ENCODE results near the gene CCDC121.

The CCDC121 gene, protein sequence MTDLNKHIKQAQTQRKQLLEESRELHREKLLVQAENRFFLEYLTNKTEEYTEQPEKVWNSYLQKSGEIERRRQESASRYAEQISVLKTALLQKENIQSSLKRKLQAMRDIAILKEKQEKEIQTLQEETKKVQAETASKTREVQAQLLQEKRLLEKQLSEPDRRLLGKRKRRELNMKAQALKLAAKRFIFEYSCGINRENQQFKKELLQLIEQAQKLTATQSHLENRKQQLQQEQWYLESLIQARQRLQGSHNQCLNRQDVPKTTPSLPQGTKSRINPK

DNA sequence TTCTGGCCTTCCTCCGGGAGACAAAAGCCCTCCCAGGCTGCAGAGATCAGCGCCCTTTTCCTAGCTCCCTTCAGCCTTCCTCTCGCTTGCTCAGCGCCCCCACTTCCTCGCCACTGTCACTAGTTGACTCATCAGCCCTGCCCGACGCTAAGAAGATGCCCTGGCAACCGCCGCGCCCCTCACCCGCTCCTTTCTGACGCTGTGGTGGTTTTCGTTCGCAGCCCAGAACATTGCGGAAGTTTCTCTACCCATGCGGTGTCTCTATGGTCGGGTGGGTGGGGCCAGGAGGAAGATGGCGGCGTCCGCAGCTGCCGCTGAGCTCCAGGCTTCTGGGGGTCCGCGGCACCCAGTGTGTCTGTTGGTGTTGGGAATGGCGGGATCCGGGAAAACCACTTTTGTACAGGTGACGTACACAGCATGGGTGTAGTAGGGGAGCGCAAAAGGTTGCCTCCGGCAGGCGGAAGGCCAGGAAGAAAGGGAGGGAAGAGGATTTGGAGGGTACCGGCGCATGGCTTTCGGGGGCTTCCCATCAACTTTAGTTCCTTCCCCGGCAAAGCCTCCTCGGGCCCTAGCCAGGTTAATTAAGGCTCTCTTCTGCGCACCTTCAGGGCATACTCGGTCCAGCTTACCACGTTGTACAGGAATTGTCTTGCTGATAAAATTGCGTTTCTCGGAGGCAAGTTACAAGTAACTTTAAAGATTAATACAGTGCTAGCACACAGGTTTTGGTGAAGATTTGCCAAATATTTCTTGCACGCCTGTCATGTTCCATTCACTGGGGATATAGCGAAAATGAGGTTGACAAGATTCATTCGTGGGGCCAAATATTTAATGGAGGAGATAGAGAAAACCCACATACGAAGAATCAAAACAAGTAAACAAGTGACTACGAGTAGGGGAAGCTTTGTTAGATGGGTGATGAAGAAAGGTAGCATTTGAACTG is at the start of gene CCDC121, which contains the start of gene GPN1:
TSS of gene CCDC121 (minus strand) at position 246 of the 943 bp plus-strand sequence. CDS start 1,213 bp downstream, outside the sequence.
TSS of gene GPN1 (plus strand) at position 284 of the 943 bp plus-strand sequence. CDS start at position 293, 9 bp downstream.
- peak; percentile 98 for DNase-seq

DNA sequence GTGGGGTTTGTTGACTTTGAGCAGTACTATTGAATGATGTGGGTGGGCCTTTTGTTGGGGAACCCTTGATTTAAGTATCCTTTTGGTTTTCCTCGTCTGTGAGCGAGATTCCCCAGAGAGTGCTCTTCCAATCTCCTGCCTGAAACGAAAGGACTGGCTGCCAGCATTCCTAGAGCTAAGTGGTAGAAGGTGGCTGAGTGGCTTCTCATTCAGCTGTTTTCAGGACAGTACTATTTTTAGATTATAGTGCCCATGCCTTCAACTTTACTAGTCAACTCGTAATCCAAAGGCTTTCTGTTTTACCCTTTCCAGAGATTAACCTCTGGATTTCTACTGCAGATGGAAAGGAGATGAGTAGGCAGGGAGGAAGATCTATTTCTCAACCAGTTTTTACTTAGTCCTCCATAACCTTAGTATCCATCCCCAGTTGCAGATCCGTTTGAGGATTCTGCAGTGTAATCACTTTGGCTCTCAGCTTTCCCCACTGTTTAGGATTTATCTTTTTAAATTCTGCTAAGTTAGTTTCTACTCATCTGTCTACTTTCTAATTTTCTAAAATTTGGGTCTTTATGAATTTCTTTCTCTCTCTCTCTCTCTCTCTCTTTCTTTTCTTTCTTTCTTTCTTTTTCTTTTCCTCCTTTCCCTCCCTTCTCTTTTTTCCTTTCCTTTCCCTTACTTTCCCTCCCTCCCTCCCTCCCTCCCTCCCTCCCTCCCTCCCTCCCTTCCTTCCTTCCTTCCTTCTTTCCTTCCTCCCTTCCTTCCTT is 44.1 kb upstream of the CCDC121 start:
- no peak for DNase-seq

DNA sequence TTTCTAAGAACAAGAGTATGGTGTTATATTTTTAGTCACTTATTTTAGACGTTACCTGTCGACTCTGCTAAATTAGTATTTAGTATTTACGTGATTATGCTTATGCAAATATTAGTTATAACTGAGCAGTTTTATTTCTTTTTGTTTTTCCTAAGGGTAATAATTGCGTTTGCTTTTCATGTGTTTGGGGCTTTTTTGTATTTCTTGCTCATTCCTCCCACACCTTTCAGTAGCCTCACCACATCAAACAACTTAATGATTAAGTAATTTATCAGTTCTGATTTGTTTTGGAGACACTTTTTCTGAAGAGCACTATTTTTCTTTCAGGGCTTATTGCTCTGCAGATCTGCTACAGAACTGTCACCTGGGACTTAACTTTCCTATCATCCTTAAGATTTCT is 42.4 kb upstream of the CCDC121 start:
- DNase-seq: no peak

DNA sequence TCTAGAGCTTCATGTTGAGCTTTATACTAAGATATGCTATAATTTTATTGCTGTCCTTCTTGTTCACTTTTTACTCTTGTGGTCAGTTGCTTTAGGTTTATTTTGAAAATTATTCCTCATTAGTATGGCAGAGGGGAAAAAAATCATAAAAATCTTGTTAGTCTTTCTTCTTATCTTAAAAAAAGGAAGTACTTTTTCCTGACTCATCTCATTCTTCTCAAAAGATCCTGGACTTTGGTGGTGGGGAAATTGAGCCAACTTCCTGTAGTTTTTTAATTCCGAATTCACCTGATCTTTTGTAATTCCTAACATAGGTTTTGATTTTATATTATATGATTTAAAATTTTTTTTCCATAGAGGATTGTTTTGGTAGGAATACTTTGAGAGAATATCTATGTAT is 38.6 kb upstream of the CCDC121 start:
- DNase-seq: no peak

DNA sequence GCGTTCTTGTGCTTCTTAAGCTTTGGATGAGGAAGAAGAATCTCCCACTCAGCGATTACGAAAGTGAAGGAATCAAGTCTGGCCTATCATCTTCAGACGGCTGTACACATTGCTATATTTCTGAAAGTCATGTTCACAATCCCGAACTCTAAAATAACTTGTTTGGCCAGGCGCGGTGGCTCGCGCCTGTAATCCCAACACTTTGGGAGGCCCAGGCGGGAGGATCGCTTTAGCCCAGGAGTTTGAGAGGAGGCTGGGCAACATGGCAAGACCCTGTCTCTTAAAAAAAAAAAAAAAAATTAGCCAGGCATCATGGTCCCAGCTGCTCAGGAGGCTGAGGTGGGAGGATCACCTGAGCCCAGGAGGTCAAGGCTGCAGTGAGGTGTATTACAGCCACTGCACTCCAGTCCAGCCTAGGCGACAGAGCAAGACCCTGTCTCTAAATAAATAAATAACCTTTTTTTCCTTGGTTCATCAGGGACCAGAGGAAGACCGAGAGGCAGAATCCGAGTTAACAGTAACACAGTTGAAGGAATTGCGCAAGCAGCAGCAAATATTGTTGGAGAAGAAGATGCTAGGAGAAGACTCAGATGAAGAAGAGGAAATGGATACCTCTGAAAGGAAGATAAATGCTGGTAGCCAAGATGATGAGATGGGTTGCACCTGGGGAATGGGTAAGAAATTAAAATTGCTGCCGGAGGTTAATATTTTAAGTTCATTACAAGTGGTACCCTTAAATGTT is 36.0 kb upstream of the CCDC121 start:
- DNase-seq: no peak

DNA sequence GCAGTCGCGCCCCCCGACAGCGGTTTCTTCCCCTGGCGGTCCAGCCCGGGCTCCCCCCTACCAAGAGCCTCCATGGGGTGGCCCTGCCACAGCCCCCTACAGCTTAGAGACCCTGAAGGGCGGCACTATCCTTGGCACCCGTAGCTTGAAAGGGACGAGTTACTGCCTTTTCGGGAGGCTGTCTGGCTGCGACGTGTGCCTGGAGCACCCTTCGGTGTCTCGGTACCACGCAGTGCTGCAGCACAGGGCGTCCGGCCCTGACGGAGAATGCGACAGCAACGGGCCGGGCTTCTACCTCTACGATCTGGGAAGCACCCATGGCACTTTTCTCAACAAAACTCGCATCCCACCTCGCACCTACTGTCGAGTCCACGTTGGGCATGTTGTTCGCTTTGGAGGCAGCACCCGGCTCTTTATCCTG is 35.4 kb upstream of the CCDC121 start:
- no peak for DNase-seq

DNA sequence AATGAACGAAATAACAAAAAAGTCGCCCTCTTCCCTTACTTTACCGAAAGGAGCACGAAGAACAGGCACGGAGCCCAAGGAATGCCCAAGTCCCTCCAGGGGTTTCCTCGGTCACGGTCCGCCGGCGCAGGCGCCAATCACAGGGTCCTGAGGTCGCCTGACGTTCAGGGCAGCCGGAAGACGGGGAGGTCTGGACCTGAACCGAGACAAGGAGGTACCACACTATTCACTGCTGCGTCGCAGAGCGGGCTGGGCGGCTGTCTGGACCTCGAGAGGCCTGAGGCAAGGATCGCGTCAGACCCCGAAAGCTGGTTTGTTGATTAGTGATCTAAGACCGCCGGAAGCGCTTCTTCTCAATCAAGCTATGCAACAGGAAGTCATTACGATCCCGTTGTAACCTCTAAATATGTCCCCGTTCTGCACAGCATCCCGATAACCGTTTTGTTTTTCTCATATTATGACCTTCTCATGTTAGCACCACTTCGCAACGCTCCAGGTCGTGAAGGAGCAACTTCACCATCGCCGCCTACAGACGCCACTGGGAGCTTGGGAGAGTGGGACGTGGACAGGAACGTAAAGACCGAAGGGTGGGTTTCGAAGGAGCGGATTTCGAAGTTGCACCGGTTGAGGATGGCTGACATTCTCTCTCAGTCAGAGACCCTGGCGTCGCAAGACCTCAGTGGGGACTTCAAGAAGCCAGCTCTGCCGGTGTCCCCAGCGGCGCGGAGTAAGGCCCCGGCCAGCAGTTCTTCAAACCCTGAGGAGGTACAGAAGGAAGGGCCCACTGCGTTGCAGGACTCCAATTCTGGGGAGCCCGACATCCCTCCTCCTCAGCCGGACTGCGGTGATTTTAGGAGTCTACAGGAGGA is 34.7 kb upstream of the CCDC121 start, which contains the start of the genes SLC4A1AP and SUPT7L:
TSS of gene SLC4A1AP (plus strand) at position 605 of the 869 bp plus-strand sequence. CDS start at position 631, 26 bp downstream.
TSS of gene SUPT7L (minus strand) at position 330 of the 869 bp plus-strand sequence. CDS start 1,422 bp downstream, outside the sequence.
- DNase-seq: peak; percentile 78

DNA sequence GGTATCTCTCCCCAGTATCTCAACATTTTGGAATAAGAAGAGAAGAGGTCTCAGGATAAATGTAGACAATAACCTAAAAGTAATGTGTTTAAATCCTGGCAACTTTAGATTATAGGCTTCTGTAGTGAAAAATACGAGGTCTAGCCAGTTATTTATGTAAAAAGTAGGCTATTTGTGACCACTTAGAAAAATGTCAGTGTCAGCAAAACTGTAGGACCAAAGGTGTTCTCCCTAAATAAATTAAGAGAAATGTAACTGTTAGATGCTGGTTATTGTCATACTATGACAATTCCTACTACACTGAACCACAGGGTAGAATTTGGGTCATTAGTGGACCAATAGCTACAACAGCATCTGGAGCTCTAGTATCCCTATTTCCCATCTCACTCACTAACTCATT is 32.6 kb upstream of the CCDC121 start:
- no peak for DNase-seq

DNA sequence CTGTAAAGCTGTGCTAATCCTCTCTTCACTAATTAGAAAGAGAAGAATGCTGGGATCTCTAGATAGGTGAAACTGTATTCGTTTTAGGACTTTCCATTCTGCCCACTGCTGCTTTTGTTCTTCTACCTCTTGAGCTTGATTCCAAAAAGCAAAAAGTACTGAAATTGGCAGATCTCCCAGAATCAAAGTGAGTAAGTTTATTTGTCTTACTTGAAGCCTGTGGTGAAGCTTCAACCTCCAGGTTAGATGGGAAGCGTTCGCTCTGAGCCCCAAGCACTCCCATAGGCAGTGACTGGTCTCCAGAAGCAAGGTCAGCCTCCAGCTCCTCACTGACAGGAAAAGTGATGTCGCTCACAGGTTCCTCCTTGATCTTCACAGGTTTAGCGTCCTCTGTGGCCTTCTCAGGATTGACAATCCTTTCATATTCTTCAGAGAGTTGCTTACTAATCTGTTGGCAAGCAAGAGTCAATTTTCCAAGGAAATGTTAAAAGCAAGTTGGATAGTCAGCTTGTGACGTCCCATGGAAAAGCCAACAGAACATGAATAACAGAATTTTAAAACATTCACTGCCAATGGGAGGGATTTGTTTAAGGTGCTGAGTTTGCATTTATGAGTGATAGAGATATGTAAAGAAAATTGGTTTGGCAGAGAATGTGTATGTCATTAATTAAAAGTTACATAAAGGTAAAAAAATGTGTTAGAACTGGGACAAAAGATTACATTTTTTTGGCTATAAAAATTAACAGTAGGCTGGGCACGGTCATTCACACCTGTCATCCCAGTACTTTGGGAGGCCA is 26.5 kb upstream of the CCDC121 start:
- no peak for DNase-seq

DNA sequence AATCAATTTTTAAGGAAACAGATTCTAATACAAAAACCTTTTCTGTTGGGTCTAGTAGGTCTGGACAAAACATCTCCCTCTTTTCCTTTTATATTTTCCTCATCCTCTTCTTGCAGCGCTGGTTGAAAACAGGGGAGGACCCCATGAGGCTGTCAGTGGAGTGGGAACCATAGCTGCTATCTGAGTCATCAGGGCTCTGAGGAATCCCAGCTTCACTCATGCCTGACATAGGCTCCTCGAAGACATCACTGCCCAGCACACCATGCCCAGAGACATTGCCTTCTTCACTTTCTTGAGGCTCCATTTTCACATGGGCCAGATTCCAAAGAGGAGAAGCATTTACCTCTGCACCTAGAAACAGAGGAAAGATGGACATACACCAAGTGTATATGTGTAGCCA is 24.6 kb upstream of the CCDC121 start:
- no peak for DNase-seq

DNA sequence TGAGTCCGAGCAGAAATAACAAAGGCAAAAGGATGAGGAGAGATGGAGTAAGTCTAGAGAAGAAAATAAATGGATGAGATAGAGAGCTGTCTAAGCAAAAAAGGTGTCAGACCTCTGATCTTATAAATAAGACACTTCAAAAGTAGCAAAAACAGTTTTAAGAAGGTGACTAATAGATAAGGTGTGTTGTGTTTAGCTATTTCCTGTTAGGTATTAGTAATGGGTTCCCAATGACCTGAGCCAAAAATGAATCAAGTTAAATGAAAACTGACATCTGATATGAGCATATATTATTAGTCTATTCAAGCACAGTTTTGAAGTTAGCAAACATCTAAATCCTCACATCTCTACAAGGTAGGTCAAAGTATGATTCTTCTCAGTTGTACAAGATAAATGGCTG is 24.0 kb upstream of the CCDC121 start:
- no peak for DNase-seq

DNA sequence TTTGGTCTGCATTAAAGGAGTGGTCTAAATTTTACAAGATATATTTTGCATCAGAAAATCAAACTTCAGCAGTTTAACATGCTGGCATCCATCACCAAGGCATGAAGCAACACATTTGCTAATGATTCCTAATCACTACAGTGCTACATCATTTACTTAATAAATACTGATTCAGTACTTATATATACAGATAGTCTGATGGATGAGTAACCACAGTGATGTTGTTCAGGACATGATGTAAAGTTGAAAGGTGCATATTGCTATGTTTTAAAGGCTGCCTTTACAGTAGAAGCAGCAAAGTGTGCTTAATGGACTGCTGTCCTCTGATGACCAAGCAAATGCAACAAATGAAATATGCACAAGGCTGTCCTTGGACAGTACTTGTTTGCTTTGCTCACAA is 23.5 kb upstream of the CCDC121 start:
- DNase-seq: no peak

DNA sequence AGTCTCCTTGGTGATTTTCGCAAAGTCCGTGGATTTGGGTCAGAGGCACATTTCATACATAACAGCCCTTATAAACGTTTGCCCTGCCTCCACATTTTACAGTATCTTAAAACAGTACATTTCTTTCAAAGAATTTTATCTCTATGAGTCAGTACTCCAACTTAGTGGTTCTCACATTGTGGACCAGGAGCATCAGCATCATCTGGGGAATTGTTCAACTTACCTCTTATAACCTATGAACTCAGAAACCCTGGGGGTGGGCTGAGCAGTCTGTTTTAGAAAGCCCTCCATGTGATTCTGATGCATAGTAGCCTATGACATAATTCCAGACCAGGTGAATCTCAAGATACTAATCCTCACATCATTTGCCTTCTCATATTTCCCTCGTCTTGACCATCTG is 22.2 kb upstream of the CCDC121 start:
- DNase-seq: no peak

DNA sequence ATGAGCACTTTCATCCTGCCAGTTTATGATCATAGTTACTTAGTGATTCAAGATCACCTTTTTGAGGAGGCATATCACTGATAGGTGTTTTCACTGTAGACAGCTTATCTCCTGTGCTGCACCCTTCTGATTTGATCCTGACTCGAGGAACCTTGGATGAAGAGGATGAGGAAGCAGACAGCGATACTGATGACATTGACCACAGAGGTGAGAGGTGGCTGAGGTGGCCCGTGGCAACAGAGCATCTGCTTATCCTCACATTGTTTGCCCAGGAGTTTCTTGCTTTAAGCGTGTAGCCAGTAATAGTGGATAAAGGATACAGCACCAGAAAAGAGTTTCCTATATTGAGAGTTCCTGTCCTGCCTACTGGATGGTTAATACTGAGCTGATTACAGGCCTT is 18.9 kb upstream of the CCDC121 start:
- DNase-seq: no peak

DNA sequence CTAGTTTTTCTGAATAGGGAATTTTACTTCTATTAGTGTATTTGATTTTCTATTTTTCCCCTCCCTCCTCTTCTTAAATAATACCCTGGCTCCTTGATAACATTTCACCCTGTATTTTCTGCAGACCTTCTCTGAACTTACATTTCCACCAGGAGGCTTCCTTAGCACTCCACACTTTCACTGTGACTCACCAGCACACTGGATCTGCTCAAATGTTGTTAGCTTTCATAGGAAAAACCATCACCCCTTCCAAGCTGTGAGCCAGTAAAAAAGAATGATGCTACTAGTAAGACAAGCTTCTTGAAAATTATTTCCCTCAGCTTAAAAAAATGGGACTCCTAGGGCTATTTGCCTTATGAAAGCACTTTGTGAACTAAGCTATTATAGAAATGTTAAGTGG is 18.5 kb upstream of the CCDC121 start:
- DNase-seq: no peak

DNA sequence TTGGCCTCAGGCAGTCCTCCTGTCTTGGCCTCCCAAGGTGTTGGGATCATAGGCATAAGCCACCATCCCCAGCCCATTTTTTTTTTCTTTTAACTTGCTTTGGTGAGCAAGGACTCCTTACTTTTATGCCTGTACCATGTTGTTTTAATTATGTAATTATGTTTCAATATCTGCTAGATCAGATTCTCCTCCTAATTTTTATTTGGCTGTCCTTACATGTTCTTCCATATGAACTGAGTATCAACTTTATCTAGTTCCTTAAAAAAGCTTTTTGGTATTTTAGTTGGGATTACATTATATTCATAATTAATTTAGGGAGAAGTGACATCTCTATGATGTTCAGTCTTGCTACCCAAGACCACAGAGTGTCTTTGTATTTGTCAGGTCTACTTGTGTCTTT is 16.4 kb upstream of the CCDC121 start:
- DNase-seq: no peak

DNA sequence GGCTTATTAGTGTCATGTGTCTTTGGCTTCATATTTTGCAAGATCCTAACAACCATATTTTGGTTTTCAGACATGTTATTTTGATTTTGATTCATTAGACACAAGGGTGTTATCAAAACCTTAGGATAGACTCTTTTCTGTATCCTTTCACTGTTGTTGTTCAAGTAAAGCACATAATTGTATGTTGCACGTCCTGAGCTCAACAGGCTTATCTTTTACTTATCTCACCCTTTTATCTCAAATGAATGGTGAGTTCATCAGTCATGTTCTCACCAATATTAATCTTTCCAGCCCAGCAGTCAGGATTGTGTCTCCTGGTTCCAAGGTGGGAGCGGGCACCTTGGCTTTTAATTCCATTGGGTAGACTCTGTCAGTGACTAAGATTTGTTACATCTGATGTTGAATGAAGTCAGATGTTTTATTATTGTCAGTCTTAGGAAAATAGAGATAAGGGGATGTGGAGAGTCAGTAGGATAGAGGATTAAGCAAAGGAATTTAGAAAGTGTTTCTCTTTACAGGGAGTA is 12.0 kb upstream of the CCDC121 start:
- no peak for DNase-seq

DNA sequence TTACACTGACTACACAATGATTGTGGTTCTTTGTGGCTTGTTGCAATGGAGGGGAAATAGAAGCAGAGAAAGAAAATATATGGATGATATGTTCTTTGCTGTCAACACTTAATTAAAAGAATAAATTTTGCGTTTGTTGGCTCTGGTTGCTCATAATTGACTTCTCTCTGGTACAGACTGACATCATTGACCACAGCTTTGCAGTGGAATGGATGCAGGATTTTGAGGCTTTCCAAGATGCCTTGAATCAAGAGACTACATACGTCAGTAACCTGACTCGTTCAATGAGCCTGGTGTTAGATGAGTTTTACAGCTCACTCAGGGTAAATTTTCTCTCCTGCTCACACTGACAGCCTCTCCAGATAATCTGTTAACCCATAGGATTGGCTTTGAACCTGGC is 9.9 kb upstream of the CCDC121 start:
- peak; percentile 57 for DNase-seq

DNA sequence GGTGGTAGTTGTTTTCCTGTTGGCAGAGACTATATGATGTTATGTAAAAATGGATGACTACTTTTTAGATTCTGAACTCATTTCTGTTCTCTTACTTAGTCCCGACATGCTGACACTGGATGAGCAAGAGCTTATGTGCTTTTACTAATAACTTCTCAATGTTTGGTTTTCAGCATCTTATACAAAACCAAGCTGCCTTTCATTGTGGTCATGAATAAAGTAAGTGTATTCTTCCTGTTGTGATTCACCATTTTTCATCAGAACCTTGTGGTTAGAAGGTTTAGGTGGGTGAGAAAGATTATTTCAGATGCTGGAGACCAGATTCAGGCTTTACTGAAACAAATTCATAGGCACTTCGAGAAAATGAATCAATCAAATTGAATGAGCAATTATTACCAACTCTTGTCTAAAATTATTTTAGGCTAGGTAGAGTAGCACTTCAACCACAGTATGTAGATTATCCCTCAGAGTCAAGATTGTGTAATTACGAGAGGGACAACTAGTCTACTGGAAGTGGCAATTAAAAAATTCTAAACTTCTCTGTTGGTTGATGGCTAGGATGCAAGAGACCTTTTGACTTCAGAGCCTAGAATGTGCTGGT is 9.3 kb upstream of the CCDC121 start:
- DNase-seq: peak; percentile 88

DNA sequence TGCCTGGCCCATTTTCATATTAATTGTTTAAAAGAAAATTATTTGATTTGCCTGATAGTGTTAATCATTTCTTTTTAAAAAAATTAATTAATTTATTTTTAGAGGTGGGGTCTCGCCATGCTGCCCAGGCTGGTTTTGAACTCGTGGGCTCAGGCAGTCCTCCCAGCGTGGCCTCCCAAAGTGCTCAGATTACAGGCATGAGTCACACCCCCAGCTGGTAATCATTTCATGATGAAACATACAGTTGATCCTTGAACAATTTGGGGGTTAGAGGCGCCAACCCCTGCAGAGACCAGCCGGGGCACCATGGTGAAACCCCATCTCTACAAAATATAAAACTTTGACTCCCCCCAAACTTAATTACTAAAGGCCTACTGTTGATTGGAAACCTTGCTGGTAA is 8.0 kb upstream of the CCDC121 start:
- DNase-seq: no peak

Data from activated CD4-positive, alpha-beta T cell treated with anti-CD3 and anti-CD28 coated beads, Interleukin-2, amount 50 U/mL, for 16 hours (primary cell).